SK-N-SH (cell line): ENCODE measurements around the gene ERC1. TPM values are rescaled to one million over a fixed set of nuclear protein-coding genes. Genes with fewer than 3 reads are reported as not detected.

Experiments
- CTCF ChIA-PET: fragments of 300-600, 350-600 bp; formaldehyde crosslinking; extraction: SDS; loops from one replicate; lab custom pipeline; 2021; lab: Yijun Ruan, JAX
- POLR2A ChIA-PET: fragments of 350-600 bp; sonication (Branson Sonifier 250); formaldehyde crosslinking; extraction: SDS; loops from one replicate; lab custom pipeline; 2020; ENCODE audit warnings: antibody characterized with exemption, inconsistent platforms; lab: Yijun Ruan, JAX
- DNase-seq: peaks from one replicate; pipeline ENCODE4 v3.0.0; 2012
- H2AFZ ChIP-seq: fragments of 200-600 bp; sonication (generic); 2 replicates; pipeline ENCODE4 v1.8.1; 2016; ENCODE audit warnings: antibody characterized with exemption, mild to moderate bottlenecking, low read depth
- H3F3A ChIP-seq: fragments of 200-600 bp; sonication (generic); replicated peaks from 2 replicates; pipeline ENCODE3; 2016; ENCODE audit warnings: antibody characterized with exemption, mild to moderate bottlenecking; ENCODE audit not compliant: insufficient read depth
- H3K27ac ChIP-seq, 2 experiments: fragments of 200-500 bp in 1 of 2; fragments of 200-600 bp in 1 of 2; sonication (Bioruptor generic) in 1 of 2; sonication (generic), shearing (Covaris generic) in 1 of 2; 2 replicates each; pipeline versions ENCODE4 v1.5.1 to v1.6.1; 2014 to 2016; ENCODE audit warnings: low read depth in 2 of 2, inconsistent platforms in 1 of 2, low read length in 1 of 2, mild to moderate bottlenecking in 1 of 2, mixed read lengths in 1 of 2
- H3K27me3 ChIP-seq: fragments of 200-600 bp; sonication (generic), shearing (Covaris generic); 2 replicates; pipeline ENCODE4 v1.6.1; 2016; ENCODE audit warnings: mixed run types; ENCODE audit not compliant: insufficient read depth
- H3K36me3 ChIP-seq, 2 experiments: fragments of 200-500 bp in 1 of 2; fragments of 200-600 bp in 1 of 2; sonication (Bioruptor generic) in 1 of 2; sonication (generic) in 1 of 2; replicated peaks in 1 of 2; 2 replicates each; pipeline versions ENCODE3 to v1.5.1; 2014 to 2016; ENCODE audit warnings: low read length in 1 of 2, mild to moderate bottlenecking in 1 of 2; ENCODE audit not compliant: insufficient read depth in 2 of 2, control insufficient read depth in 1 of 2
- H3K4me1 ChIP-seq, 2 experiments: fragments of 200-500 bp in 1 of 2; fragments of 200-600 bp in 1 of 2; sonication (Bioruptor generic) in 1 of 2; sonication (generic), shearing (Covaris generic) in 1 of 2; 2 replicates each; pipeline versions ENCODE4 v1.5.1 to v1.6.1; 2014 to 2016; ENCODE audit warnings: low read depth in 1 of 2, low read length in 1 of 2, mixed run types in 1 of 2; ENCODE audit not compliant: insufficient read depth in 2 of 2, control insufficient read depth in 1 of 2
- H3K4me2 ChIP-seq: fragments of 200-600 bp; sonication (generic), shearing (Covaris generic); 2 replicates; pipeline ENCODE4 v1.6.1; 2017; ENCODE audit warnings: mixed run types
- H3K4me3 ChIP-seq, 2 experiments: fragments of 200-500 bp in 1 of 2; fragments of 200-600 bp in 1 of 2; sonication (Bioruptor generic) in 1 of 2; sonication (generic), shearing (Covaris generic) in 1 of 2; 2 replicates each; pipeline versions ENCODE4 v1.5.1 to v1.8.1; 2014 to 2016; ENCODE audit warnings: low read depth in 2 of 2, inconsistent platforms in 1 of 2, low read length in 1 of 2, mild to moderate bottlenecking in 1 of 2, mixed read lengths in 1 of 2, moderate library complexity in 1 of 2
- H3K79me2 ChIP-seq: fragments of 200-600 bp; sonication (generic); 2 replicates; pipeline ENCODE4 v1.8.1; 2017; ENCODE audit warnings: mild to moderate bottlenecking; ENCODE audit not compliant: insufficient read depth
- H3K9ac ChIP-seq: fragments of 200-600 bp; sonication (generic); 2 replicates; pipeline ENCODE4 v1.6.1; 2017; ENCODE audit warnings: mixed run types
- H3K9me2 ChIP-seq: fragments of 200-600 bp; sonication (generic); 2 replicates; pipeline ENCODE4 v1.6.1; 2017; ENCODE audit warnings: mixed run types
- H3K9me3 ChIP-seq: fragments of 200-600 bp; sonication (generic); 2 replicates; pipeline ENCODE4 v1.6.1; 2017; ENCODE audit warnings: mixed run types, mild to moderate bottlenecking, moderate library complexity
- H4K20me1 ChIP-seq: fragments of 200-600 bp; sonication (generic); 2 replicates; pipeline ENCODE4 v1.6.1; 2017; ENCODE audit warnings: mild to moderate bottlenecking, mixed run types; ENCODE audit not compliant: insufficient read depth
- MXI1 ChIP-seq: IDR thresholded peaks from 2 replicates; pipeline ENCODE4 v1.6.1; 2012; ENCODE audit warnings: mild to moderate bottlenecking, low read depth, low read length, improper control_type of control experiment
- NFIC ChIP-seq: IDR thresholded peaks from 2 replicates; pipeline ENCODE4 v1.4.0; 2012; ENCODE audit warnings: borderline replicate concordance
- PBX3 ChIP-seq: IDR thresholded peaks from 2 replicates; pipeline ENCODE4; 2012
- POLR2AphosphoS5 ChIP-seq: IDR thresholded peaks from 2 replicates; pipeline ENCODE4 v1.6.1; 2012; ENCODE audit warnings: low read depth, low read length
- RAD21 ChIP-seq: IDR thresholded peaks from 2 replicates; pipeline ENCODE4 v1.6.1; 2012; ENCODE audit warnings: mild to moderate bottlenecking, low read length
- RFX5 ChIP-seq: IDR thresholded peaks from 2 replicates; pipeline ENCODE4 v1.6.1; 2012; ENCODE audit warnings: mild to moderate bottlenecking, improper control_type of control experiment, low read length
- RXRA ChIP-seq: IDR thresholded peaks from 2 replicates; pipeline ENCODE4 v1.4.0; 2012; ENCODE audit warnings: low read depth, mild to moderate bottlenecking, borderline replicate concordance
- TAF1 ChIP-seq: IDR thresholded peaks from 2 replicates; pipeline ENCODE4 v1.6.1; 2012; ENCODE audit warnings: low read depth, mild to moderate bottlenecking, low read length, moderate library complexity, borderline replicate concordance
- TCF12 ChIP-seq: IDR thresholded peaks from 2 replicates; pipeline ENCODE4 v1.4.0; 2012
- WGBS: methylation state at CpG from one replicate; pipeline ENCODE4 v1.1.6; 2017; ENCODE audit warnings: low lambda C conversion rate; 5-methylcytosine and 5-hydroxymethylcytosine counted together
- polyA plus RNA-seq, 3 experiments: library from polyadenylated mRNA; depleted of rRNA; stranded (reverse); fragments of >200 nt; gene quantifications; 2 replicates each; pipeline ENCODE4 v1.2.3, GENCODE V29; 2012
- TF ChIP-seq, protein P1 (sequence below): fragments of 200-600 bp; sonication (generic); IDR thresholded peaks from 2 replicates; pipeline ENCODE4 v1.6.1; 2017; ENCODE audit warnings: antibody characterized with exemption, mild to moderate bottlenecking, moderate library complexity

ERC1 gene
- polyA plus RNA-seq, 1 of the 3 experiments (the other 2 are of a cell fraction): 7.5 TPM

GRCh38 chr12:1509413-1510052, 518.5 kb downstream of the ERC1 start:
- Histone ChIP-seq H3K9ac (no peak overlapping the region), H3K4me1 (no peaks in the 10 kb centered on the region), H3K4me2 (no peak overlapping the region), H3K27ac (no peak overlapping the region), H3K9me2 (no peaks in the 10 kb centered on the region), H3K36me3 (no peaks in the 10 kb centered on the region), H3K79me2 (no peaks in the 10 kb centered on the region), H3F3A (no peaks in the 10 kb centered on the region), H3K9me3 (no peaks in the 10 kb centered on the region), H4K20me1 (no peaks in the 10 kb centered on the region), H3K4me3 (no peak overlapping the region), H2AFZ (no peak overlapping the region), H3K27me3 (no peaks in the 10 kb centered on the region)
- TF ChIP-seq TCF12 (no peak), RAD21 (no peak), POLR2AphosphoS5 (no peak), PBX3 (no peak), NFIC (no peak), RFX5 (no peak)
- no peak for DNase-seq
- POLR2A ChIA-PET: no interaction called here
- CTCF ChIA-PET: no interaction called here
- 86% methylated on average over 11 of the region's 14 CpGs for WGBS

DNA sequence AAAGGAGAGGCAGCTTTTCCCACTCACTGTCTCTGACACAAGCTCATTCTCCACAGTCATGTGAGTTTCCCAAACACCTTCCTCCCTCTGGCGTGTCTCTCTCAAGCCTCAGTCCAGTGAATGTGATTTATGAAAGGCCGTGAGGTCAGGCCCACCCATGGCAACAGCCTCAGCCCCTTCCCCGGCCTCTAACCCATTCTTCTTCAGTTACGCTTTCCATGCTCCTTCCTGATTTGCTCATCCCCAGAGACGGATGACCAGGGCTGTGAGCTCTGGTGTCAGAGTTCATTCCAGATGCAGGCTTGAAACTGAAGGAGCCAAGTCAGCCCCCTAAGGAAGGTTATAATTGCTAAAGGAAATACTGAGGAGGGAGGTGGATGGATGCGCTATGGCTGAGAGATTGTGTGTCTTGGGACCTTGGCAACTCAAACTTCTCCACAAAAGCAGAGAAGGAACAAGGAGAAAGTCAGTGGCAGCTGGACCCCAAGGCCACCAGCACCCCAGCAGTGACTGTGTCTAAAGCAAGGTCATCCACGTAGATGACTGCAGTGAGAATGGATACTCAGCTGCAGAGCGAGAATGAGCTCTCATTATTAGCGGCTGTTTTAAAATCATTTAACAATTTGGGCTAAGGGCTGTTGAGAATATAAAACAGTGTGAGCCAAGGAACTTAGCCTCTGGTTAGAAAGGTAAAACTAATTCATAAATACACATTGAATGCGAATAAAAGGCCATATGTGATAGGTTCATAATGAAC, 519.2 kb downstream of the ERC1 start:
- H3K4me2 ChIP-seq: no peak overlapping the region

More for the DNA sequence above, 519.2 kb downstream of the ERC1 start:
- Histone ChIP-seq H3K4me1 (no peaks in the 10 kb centered on the region), H3K4me3 (no peak overlapping the region), H3K27me3 (no peaks in the 10 kb centered on the region), H2AFZ (no peak overlapping the region), H4K20me1 (no peaks in the 10 kb centered on the region), H3K9ac (no peak overlapping the region), H3F3A (no peaks in the 10 kb centered on the region), H3K9me2 (no peaks in the 10 kb centered on the region), H3K9me3 (no peaks in the 10 kb centered on the region), H3K27ac (no peak overlapping the region), H3K79me2 (no peaks in the 10 kb centered on the region), H3K36me3 (no peaks in the 10 kb centered on the region)
- 91% methylated on average over 10 of the region's 10 CpGs for WGBS
- CTCF ChIA-PET: interaction anchor here (0.9 kb wide), 1 partner anchor 392 kb away, joined by 4 read pairs; no protein-coding TSS in a partner anchor
- TF ChIP-seq TAF1 (no peak), RFX5 (no peak), TCF12 (no peak), RXRA (no peak), RAD21 (no peak), MXI1 (no peak)
- TF ChIP-seq, protein P1, sequence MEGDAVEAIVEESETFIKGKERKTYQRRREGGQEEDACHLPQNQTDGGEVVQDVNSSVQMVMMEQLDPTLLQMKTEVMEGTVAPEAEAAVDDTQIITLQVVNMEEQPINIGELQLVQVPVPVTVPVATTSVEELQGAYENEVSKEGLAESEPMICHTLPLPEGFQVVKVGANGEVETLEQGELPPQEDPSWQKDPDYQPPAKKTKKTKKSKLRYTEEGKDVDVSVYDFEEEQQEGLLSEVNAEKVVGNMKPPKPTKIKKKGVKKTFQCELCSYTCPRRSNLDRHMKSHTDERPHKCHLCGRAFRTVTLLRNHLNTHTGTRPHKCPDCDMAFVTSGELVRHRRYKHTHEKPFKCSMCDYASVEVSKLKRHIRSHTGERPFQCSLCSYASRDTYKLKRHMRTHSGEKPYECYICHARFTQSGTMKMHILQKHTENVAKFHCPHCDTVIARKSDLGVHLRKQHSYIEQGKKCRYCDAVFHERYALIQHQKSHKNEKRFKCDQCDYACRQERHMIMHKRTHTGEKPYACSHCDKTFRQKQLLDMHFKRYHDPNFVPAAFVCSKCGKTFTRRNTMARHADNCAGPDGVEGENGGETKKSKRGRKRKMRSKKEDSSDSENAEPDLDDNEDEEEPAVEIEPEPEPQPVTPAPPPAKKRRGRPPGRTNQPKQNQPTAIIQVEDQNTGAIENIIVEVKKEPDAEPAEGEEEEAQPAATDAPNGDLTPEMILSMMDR: no peak
- TF ChIP-seq, all 33 proteins: peak for 0
- no peak for DNase-seq
- POLR2A ChIA-PET: no interaction called here
